Dermis blood vessel endothelial cell (primary cell): ENCODE data around the gene CABP7. TPM values are rescaled to one million over a fixed set of nuclear protein-coding genes. Genes with fewer than 3 reads are reported as not detected.
"Not testable (repeated sequence)": the region's sequence is repeated elsewhere in the genome, so short reads cannot be mapped to it uniquely, and the experiment has no call there.

Source experiments
- DNase-seq: peaks from one replicate; pipeline ENCODE4 v3.0.0; 2010
- total RNA-seq: library from RNA; depleted of rRNA; stranded (reverse); fragments of >200 nt; gene quantifications from 2 replicates; pipeline ENCODE4 v1.2.3, GENCODE V29; 2014

The CABP7 gene
- total RNA-seq, 1 donor from 2014 or later, result not detected

DNA sequence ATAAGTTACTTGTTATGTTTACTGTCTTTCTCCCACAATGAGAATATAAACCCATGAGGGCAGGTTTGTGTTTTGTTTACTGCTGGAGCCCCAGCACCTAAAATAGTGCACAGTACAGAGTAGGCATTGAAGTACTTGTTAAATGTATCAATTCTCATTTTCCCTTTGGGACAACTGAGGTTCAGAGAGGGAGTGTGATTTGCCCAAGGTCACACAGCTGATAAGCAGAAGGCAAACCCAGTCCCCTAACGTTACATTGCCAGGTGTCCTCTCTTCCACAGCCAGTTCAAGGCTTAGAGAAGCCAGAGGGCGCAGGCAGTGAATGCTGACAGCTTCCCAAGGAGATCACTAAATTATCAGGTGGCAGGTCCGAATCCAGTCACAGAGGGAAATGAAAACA is 30.2 kb downstream of the CABP7 start:
- DNase-seq, result no peak

DNA sequence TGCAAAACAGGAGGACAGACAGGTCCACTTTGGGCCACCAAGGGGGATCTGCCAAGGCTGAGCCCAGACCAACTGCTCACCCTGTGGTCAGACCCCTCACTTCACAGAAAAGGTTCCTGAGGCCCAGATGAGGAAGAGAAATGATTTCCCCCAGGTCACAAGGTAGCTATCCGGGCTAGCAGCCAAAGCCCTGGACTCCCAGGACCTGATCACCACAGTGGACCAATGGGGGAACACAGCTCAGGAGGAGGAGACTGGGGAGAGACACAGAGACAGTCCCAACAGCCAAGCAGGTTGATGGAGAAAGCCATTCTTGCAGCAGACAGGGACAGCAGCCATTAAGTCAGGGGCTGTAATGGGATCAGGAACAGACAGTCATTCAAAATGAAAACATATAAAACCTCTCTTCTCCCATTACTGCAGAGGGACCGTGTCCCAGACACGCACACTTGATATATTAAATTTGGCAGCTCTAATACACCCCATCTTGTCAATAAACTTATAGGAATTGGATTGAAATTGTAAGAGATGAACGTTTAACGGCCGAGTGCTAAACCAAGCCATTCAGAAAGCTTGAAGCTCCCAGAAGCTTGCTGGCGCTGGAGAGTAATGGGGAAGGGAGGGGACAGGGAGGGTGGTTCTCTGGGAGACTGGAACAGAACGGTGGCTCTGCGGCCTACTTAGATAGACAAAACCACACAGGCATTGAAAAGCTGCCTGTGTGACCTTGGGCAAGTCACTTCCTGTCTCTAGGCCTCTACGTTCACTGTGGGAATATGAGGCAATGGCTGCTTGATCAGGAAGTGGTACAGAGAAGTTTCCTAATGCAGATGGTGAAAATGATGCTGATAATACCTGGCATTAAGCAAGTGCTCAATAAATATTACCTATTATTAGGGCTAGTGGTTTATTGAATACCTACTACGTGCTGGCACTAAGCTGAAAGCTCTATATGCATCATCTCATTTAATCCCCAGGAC is 31.0 kb downstream of the CABP7 start:
- peak; percentile 12 for DNase-seq

DNA sequence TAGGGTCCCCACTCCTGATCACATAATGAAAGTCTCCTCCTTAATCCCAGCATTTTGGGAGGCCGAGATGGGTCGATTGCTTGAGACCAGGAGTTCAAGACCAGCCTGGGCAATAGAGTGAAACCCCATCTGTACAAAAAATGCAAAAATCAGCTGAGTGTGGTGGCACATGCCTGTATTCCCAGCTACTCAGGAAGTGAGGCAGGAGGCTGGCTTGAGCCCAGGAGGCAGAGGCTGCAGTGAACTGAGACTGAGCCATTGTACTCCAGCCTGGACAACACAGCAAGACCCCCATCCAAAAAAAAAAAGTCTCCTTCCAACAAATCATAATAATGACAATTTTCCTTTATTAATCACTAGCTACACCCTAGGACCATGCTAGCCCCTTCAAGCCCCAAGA is 31.9 kb downstream of the CABP7 start:
- DNase-seq, result no peak

DNA sequence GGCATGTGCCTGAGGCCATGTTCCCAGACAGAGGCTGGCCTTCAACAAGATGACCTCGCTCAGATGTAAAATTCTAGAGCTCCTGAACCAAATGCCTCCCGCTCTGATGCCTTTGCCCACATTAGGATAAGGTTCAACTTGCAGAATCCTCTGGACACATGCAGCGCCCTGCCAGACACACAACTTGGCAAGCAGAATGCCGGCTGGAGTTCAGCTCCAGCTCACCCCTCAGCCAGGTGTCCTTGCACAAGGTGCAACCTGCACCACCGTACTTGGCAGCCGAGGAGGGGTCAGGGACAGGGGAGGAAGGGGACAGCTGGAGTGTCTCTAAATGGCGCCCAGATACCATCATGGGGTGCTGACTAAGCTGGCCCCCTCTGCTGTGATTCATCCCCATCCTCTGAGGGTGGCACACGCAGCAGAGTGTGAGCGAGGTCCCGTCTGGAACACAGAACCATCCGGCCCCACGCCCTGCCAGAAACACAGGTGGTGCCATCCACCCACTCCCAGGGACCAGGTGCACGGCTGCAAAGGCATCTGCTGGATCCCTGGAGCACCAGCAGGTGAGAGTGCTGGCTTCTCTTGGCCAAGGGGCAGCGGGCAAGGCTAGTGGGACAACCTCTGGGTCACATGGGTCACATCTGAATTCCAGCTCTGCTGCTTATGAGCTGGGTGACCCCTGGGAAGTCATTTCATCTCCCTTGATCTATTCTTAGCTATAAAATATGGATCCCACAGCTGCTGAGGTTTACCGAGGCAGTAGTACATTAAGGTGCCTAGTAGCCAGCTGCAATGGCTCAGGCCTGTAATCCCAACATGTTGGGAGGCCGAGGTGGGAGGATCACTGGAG is 34.2 kb downstream of the CABP7 start:
- DNase-seq, result no peak

DNA sequence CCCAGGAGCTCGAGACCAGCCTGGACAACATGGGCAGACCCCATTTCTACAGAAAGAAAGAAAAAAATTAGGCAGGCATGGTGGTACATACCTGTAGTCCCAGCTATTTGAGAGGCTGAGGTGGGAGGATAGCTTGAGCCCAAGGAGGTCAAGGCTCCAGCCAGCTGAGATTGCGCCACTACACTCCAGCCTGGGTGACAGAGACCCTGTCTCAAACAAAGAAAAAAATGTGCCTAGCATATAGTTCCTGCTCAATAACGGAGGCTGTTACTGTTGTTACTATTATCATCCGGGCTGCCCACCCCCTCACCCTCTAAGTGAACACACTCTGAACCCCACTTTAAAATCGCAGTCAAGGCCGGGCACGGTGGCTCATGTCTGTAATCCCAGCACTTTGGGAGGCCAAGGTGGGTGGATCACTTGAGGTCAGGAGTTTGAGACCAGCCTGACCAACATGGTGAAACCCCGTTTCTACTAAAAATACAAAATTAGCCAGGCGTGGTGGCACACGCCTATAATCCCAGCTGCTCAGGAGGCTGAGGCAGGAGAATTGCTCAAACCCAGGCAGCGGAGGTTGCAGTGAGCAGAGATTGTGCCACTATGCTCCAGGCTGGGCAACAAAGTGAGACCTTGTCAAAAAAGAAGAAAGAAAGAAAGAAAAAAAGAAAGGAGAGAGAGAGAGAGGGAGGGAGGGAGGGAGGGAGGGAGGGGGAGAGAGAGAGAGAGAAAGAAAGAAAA is 35.0 kb downstream of the CABP7 start:
- not testable (repeated sequence) for DNase-seq

DNA sequence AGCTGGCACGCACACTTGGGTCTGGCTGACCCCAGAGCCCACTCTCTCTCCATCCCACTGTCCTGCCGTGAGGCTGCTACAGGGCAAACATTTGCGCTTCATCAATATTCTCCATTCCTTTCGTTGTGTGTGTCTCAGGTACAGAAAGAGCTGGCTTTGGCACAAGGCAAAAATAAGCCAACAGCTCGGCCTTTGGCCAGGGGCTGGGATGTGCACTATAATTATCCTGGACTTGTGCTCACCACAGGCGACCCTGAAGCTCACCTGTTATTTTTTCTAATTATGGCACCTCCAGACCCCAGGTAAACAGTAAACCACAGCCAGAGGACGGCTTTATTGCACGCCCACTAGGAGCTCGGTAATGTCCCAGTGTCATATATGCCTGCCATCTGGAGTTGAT is 36.1 kb downstream of the CABP7 start:
- no peak for DNase-seq

DNA sequence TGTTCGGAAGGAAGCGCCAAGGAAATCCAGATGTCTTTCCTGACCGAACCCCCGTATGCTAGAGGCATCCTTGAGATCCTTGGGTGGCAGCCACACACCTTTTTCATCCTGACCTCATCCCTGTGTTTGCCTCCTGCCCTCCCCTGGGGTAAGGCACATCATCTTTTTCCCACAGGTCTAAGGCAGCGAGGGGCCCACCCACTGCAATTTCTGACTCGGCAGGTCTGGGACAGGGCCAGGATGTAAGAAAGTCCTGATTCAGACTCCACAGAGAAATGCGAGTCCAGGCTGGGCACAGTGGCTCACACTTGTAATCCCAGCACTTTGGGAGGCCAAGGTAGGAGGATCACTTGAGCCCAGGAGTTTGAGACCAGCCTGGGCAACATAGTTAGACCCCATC is 36.5 kb downstream of the CABP7 start:
- no peak for DNase-seq

DNA sequence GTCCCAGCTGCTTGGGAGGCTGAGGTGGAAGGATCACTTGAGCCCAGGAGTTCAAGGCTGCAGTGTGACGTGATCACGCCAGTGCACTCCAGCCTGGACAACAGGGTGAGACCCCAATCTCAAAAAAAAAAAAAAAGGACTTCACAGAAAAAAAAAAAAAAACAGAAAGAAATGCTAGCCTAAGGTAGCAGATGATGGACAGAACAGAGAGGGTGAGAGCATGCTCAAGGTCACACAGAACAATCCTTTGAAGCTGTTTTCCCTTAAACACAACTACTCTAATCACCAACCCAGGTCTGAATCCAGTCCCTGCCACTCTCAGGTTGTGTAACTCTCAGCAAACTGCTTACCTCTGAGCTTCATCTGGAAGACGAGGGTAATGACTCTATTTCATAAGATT is 37.3 kb downstream of the CABP7 start:
- DNase-seq, result no peak

DNA sequence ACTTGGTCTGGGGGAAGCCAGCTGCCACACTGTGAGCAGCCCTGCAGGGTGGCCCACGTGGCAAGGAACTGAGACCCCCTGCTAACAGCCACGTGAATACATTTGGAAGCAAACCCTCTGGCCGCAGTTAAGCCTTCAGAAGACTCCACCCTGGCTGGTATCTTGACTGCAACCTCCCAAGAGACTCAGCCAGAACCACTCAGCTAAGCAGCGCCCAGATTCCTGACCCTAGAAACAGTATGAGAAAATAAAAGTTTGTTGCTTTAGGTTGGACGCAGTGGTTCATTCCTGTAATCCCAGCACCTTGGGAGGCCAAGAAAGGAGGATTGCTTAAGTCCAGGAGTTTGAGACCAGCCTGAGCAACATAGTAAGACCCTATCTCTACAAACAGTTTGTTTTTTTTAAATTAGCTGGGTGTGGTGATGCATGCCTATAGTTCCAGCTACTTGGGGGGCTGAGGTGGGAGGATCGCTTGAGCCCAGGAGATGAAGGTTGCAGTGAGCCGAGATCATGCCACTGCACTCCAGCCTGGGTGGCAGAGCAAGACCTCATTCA is 38.3 kb downstream of the CABP7 start:
- no peak for DNase-seq

DNA sequence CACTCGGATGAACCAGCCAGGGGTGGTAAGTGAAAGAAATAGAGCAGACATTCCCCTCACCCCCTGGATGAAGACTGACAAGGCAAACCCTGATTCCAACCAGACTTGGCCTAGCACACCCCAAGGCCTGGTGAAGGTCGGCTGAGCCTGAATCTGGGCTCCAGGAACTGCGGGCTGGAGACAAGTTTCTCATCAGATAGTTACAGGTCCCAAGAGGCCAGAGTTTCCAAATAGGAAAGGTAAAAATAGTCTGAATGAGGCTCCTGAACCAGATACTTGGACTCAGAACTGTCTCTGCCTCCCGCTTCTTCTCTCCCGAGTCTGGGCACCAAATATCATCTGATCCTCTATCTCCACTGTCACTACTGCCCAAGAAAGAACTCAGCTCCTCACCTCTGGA is 39.2 kb downstream of the CABP7 start:
- DNase-seq, result no peak

DNA sequence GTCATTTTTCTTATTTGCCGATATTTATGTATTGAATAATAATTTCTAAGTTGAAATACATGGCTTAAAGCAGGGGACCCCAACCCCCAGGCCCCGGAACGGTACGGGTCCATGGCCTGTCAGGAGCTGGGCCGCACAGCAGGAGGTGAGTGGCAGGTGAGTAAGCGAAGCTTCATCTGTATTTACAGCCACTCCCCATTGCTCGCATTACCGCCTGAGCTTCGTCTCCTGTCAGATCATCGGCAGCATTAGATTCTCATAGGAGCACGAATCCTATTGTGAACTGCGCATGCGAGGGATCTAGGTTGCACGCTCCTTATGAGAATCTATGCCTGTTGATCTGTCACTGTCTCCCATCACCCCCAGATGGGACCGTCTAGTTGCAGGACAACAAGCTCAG is 42.5 kb downstream of the CABP7 start:
- DNase-seq, result no peak

DNA sequence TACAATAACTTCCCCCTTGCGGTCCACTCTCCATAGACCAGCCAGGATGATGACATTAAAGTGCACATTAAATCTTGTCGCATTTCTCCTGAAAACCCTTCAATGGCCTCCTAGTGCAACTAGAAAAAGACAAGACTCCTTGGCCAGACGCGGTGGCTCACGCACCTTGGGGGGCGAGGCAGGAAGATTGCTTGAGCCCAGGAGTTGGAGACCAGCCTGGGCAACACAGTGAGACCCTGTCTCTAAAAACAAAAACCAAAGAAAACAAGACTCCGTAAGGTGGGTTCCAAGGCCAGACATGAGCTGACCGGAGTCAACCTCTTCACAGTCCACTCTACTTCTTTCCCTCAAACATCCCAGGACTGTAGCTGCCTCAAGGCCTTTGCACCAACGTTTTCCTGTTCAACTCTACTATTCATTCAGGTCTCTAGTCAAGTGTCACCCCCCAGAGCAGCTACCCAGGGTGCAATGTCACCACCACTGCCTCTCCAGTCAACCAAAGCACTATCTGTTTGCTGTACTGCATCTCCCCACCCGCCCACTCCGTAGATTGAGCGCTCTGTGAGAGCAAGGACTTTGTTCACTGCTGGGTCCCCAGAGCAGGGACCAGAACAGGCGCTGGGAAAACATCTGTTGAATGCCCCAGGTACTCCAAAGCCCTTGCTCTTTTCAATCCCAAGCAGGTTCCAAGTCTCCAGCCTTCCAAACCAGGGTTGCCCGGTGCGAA is 46.3 kb downstream of the CABP7 start:
- peak; percentile 17 for DNase-seq

DNA sequence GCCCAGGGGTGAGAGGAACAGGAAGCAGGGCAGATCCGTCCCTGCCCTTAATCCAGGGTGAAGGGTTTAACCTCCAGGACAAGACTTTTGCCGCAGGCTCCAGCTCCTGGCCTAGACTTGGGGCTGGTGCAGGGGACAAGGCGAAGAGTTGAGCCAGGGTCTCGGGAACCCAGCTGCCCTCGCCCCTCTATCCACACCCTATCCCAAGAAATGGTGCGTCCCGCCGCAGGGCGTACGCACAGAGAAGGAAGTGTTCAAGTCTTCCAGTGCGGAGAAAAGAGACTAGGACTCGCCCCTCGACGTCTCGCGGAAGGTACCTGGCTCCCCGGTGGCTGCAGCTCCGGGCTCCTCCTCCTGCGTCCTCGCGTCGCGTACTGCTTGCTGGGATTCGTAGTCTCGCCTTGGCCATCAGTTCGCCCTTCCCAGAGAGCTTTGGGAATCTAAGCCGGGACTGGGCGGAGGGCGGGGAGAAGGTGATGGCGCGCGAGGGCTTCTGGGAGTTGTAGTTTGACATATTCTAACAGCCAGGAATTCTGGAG is 46.9 kb downstream of the CABP7 start, which contains the start of gene ZMAT5:
Gene ZMAT5 (minus strand): TSS at position 376 of the 539 bp plus-strand sequence. CDS start 18,463 bp downstream, outside the sequence.
- DNase-seq, result peak; percentile 98

DNA sequence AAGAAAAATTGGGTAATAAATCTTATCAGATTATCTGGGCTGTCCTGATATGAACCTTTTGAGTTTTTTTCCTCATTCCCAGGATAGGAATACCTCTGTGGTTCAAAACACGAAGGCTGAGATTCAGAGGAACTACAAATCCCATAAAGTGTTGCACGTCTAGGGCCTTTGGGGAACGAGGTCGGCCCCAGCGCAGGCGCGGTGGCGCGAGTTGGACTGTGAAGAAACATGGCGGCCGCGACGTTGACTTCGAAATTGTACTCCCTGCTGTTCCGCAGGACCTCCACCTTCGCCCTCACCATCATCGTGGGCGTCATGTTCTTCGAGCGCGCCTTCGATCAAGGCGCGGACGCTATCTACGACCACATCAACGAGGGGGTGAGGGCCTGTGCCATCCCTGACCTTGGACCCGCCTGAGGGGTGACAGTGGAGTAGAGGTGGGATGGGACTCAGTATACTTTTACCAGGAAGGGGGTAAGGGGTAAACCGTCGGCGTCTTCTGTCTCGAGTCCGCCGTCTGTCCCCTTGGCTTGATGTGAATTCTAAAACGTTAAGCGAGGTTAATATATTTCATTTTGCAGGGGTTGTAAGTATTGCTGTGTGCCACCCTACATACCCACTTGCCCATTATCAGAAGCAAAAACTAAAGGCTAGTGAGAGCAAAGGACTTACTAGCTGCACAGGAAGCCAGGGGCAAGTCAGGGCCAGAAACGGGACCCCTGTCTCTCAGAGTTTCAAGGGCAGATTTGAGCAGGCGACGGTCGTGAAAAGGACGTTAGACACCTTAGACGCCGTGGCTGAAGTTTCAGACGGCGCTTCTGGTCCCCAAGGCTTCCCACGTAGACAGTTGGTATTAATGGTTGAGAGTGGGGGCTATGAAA is 47.6 kb downstream of the CABP7 start, which contains the start of gene UQCR10:
Gene UQCR10 (plus strand): TSS at position 199 of the 881 bp plus-strand sequence. CDS start 30 bp downstream, at position 229.
- DNase-seq, result peak; percentile 95

DNA sequence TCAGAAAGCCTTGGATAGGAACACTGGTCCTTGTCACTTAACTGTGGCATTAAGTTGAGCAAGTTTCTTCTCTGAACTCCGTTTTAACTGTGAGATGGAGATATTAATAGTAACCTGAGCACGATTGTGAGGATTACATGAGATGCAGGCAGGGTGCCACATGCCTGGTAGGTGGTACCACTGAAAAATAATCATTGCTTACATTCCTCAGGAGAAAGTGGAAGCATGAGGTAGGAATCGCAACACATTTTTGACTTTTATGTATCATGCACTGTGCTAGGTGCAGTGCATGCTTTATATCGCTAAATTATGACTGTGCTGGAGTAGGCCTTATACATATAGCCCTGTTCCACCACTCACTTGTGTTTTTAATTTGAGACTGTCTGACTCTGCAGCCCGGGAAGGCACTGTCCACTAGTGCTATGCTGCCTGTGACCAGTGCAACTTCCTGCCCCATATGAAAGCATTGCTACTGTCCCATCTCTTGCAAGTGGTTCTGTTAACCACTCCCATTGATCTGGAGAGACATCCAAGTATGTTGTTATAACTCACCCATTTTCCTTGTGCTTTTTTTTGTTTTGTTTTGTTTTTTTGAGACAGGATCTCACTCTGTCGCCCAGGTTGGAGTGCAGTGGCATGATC is 48.4 kb downstream of the CABP7 start:
- DNase-seq, result no peak

DNA sequence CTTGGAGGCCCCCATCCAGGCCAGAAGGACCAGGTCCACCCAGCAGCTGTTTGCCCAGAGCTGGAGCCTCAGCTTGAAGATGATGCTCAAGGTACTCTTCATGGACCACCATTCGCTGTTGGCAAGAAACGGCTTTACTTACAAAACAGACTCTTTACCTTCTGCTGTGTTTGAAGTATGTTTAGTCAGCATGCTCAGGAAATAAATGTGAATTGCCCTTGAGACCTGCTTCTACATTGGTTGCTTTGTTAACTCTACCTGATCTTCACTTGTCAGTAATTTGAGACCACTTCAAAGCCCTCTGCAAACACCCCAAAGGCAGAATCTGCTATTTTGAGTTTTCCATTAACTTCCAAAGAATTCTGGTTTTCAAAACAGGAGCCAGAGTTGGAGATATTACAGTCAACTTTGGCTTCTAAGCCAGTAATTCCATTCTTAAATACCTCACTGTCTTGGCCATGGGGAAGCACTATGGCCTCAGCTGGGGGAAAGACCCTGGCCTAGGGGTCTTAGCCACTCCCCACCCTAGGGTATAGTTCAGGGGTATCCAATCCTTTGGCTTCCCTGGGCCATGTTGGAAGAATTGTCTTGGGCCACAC is 50.0 kb downstream of the CABP7 start:
- no peak for DNase-seq

DNA sequence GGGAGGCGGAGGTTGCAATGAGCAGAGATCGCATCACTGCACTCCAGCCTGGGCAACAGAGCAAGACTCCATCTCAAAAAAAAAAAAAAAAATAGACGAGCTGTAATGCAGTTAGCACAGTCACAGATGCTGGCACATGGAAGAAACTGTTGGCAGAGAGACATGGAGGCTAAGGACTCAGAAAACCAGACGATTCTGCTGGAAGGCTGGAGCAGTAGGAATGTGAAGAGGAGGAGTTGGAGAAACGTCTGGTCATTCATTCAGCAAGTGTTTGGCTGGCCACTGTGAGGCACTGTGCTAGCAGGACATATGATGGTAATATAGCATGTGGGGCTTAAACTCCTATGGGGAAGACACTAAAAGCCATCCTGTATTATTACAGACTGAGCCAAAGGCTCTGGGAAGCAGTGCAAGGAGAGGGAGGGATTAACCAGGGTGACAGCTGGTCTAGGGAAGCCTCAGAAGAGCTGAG is 52.4 kb downstream of the CABP7 start:
- DNase-seq, result peak; percentile 58

DNA sequence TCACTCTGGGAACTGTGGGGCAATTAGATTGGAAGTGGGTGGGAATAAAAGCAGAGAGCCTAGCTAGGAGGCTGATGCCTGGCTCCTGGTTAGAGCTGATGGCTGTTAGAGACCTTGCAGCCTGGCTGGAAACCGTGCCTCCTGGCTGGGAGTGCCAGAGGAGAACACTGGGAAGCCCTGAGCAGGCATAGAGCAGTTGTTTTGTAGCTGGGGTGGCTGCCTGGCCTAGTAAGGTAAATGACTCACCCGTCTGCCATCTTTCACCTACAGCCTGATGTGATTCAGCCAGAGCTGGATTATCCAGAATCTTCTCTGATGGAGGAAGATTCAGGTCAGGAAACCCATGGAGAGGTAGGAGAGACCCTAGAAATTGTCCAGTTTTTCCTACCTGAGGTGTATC is 53.4 kb downstream of the CABP7 start:
- no peak for DNase-seq

DNA sequence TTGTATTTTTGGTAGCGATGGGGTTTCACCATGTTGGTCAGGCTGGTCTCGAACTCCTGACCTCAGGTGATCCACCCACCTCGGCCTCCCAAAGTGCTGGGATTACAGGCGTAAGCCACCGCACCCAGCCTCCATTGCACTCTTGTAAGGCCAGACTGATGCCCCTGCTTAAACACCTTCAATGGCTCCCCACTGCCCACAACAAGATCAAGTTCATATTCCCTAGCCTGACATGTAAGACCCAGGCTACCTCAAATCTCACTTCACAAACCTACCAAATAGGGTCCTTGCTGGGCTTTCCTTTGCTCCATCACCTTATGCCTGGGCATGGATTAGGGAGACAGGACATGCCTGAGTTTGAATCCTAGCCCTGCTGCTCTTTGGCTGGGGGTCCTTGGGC is 60.4 kb downstream of the CABP7 start:
- no peak for DNase-seq
